ENCODE results near the gene RPN2.

RPN2 gene

DNA sequence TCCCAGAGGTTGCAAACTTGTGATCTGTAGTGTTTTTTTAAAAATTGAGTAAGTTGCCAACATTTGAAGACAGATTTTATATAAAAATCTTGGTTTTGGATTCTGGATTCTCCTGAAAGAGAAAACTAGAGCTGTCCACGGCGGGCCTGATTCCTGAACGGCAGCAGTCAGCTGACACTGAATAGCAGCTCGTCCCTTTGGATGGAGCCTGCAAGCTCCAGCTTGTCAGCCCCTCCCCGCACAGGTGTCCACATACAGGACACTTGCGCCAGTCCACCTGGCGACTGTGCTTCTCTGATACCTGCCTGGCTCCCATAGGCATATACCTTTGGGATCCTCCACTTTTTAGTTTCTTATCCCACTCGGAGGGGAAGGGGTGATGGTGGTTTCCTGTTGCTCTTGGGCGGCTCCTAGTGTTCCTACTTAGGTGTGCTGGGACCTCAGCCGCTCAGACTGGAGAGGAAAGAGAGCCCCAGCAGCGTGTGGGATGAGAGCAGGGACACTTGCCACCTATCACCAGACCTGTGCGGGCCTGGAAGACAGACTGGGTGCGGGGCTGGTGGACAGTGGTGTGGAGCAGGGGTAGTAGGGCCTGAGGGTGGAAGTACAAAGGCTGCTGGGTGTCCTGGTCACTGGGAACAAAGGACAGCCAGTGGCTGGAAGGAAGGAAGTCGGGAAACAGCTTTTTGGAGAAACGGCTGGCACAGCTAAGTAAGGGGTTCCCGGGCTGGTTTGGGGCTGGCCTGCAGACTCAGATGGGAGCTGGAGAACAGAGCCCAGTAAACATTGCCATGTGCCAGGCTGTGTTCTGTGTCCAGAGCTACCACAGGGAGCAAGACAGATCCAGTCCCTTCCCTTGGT, 64.2 kb downstream of the RPN2 start:
- DNase-seq (ENCODE audit: low spot score) = no peak

DNA sequence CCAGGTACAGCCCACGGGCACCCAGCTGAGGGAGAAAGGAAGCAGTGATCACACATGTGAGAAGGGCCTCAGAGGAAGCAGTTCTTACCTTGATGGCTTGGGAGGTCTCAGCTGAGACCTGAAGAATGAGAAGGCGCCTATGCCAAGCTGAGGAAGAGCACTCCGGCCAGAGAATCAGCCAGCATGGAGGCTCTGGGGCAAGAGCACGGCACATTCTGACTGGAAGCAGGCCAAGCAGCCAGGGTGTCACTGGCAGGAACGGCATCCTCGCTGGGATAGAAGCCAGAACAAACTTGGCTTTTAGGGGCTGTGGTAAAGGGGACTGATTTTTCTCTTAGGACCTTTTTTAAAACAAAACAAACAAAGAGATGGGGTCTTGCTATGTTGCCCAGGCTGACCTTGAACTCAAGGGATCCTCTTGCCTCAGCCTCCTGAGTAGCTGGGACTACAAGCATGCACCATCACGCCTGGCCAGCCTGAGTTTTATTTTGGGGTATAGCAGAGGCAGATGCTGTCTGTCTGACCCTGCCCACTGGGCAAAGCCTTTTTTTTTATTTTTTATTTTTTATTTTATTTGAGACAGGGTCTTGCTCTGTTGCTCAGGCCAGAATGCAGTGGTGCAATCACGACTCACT, 64.9 kb downstream of the RPN2 start:
- no peak for DNase-seq (ENCODE audit: low spot score)

DNA sequence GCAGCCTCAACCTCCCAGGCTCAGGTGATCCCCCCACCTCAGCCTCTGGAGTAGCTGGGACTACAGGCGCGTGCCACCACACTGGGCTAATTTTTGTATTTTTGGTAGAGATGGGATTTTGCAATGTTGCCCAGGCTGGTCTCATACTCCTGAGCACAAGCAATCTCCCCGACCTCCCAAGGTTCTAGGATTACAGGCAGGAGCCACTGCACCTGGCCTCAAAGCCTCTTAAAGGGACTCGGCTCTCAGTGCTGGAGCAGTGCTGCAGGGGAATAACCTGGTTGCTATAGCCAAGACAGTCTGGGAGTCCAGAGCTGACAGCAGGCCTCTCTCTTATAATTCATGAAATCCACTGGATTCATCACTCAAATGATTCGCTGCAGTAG, 65.4 kb downstream of the RPN2 start:
- DNase-seq (ENCODE audit: low spot score) = no peak

DNA sequence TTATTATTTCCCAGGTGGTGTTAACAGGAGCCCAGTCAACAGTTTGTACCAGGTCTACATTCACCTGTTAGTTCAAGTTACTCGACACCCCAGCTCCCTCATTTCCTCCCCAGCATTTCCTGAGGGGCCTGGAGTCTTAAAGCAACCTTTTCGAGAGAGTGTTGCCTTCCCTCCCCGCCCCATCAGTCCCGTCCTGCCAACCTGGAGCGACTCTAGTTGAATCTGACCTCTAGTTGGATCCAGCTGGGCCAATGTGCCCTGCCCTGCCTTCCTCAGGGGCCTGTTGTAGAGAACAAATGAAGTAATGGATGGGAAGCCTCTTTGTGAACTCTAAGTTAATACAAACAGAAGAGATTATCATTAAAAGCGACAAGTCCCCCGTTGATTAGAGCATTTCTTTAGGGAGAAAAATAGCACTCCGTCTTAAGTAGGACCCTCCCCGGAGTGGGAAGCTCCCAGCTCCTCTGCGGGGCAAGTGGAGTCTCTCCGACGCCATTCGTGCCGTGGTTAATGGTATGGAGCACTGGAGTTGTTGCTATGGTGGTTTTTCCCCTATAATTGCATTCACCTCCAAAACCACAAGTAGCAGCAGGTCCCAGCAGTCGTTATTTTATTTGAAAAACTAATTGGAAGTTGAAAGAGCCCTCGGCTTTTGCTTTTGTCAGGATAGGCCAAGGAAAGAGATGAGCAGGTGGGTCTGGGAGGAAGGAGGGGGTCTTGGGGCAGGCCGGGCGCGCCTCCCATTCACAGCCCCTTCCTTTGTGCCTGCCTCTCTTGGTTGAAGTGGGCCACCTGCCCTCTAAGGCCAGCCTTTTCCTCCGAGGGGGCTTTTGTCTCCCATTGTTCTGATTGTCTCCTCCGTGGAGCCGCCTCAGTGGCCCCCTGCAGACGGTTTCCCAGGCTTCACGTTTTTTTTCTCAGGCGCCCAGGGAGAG, 66.4 kb downstream of the RPN2 start:
- DNase-seq (ENCODE audit: low spot score) = no peak

DNA sequence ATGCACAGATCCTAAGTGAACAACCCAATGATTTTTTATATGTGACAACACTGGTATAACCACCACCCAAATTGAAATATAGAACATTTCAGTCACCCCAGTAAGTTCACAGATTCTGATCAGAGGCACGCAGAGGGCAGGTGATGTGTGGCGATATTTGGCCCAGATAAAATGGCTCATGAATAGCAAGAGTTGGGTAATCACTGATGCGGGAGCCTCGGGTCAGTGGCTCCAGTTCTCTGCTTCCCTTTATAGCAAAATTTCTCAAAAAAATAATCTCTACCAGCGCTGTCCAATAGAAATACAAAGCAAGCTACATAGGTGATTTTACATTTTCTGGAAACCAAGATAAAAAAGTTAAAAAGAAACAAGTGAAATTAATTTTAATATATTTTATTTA, 67.6 kb downstream of the RPN2 start:
- DNase-seq (ENCODE audit: low spot score) = no peak

DNA sequence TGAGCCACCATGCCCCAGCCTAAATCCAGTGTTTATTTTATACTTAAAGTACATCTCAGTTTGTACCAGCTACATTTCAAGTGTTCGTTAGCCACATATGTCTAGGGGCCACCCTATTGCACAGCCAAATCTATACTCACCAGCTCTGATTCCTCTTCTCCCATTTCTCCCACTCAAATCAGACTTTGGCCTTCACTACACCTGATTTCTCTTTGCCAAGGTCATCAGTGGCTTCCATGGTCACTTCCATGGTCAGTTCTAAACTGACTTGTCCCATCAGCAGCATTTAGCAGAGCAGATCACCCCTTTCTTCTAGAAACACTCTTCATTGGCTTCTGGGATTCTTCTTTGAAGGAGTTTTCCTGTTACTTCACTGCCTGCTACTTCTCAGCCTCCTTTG, 68.4 kb downstream of the RPN2 start:
- no peak for DNase-seq (ENCODE audit: low spot score)

DNA sequence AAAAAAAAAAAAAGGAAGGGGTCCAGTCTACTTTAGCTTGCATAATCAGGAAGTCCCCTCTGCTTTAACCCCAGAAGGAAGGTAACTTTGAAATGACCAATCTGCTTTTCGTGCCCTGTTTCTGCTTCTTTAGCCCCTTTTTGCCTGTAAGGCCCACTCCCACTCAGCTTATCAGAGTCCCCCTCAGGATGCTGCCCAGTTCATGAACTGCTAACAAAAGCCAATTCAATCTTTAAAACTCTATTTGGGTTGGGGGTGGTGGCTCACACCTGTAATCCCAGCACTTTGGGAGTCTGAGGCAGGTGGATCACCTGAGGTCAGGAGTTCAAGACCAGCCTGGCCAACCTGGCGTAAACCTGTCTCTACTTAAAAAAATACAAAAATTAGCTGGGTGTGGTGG, 70.2 kb downstream of the RPN2 start:
- DNase-seq (ENCODE audit: low spot score) = no peak

DNA sequence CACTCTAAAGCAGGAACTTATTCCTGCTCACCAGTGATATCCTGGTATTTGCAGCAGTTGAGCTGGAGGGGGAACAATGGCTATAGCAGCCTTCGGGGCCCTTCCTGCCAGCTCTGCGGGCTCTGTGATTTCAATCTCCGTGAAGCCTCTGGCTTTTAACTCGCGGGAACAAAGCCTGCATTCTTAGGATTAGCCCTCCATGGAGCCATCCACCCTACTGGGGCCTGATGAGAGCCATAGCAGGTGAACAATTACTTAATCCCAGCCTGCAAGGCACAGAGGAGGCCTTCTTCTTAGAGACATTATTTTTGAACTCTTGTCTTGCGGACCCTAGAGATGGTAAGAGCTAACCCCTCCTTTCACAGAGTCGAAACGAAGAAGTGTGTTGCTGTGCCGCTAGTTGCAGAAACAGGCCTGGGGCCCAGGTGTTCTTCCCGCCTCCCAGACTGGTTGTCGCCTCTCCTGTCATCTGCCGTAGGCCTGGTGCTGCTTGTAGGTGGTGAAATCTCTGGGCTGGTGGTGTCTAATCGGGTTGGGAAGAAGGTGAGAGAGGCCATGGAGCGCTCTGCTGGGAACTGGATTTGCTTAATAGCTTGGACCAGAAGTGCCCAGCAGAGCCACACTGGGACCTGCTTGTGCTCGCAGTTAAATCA, 72.8 kb downstream of the RPN2 start:
- DNase-seq (ENCODE audit: low spot score) = no peak

DNA sequence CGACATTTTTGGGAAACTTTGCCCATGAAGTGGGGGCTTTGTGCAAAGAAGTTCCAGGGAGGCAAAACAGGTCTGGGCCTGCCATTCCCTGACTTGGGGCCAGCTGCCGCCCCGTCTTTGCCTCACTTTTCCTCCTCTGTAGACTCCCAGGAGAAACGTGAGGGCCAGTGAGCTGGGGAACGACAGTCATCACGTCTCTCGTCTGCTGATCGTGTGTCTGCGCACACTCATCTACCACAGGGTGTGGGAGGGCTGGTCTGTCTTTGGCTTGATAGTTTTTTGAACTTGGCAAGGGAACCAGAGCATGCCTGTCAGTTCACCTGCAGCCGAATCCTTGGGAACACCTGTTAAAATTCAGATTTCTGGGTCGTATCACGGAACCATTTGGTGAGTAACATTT, 74.0 kb downstream of the RPN2 start:
- no peak for DNase-seq (ENCODE audit: low spot score)

DNA sequence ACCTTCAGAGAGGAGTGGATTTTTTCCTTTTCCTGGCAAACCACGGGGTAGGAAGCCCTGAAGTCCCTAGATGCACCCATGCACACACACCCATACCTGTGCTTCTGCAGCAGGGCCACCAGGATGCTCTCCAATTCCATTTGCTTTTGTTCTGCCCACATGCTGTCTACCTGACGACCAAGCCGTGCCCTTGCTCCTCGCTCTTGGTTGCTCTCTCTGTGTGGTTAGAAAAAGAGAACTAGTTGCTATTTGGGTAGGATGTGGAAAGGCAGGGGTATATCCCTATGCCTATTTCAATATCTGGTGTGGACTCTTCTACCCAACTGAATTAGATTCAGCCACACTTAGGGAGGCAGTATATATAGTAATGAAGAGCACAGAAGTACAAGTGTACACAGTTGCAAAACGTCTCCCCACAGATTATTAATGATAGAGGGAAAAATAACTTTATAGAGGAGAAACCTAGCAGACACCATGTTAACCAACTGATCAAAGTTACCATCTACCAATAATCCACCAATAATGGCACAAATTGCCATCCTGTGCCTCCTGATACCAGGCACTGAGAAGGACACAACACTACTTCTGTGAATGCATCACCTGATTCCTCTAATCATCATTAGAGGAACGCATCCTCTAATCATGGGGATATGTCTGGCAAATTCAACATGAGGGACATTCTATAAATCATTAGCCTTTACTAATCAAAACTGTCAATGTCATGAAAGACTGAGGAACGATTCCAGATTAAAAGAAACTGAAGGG, 75.2 kb downstream of the RPN2 start:
- DNase-seq (ENCODE audit: low spot score) = no peak

DNA sequence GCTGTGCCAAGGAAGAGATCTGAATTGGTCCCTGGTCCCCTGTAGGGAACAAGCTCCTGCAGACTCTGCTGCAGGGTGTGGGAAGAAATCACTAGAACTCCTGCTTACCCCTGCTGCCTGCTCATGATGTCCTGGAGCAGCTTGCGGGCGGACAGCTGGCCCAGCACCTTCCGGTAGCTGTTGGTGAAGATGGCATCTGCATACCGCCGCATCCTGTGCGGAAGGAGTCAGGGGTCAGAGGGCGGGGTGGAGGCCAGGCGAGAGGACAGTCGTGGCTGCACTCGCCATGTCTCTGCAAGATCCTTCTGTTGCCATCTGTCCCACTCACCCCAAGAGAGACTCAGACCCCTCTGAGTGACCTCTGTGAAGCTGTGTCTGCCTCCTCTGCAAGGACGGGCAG, 77.2 kb downstream of the RPN2 start:
- no peak for DNase-seq (ENCODE audit: low spot score)

DNA sequence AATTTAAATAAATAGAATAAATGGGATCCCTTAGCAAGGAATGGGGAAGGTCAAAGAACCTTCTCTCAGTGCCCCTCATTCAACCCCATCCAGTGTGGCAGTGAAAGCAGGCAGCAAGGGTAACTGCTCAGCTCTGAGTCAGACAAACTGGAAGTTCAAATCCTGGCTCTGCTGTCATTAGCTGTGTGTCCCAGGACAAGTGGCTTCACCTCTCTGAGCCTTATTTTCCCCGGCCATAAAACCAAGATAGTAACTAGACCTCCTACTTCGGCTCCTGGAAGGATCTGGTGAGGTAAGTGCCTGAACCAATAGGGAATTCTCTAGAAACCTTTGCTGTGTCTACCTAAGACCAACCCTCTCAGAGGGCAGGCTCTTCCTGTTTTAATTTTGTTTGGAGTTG, 78.4 kb downstream of the RPN2 start:
- no peak for DNase-seq (ENCODE audit: low spot score)

DNA sequence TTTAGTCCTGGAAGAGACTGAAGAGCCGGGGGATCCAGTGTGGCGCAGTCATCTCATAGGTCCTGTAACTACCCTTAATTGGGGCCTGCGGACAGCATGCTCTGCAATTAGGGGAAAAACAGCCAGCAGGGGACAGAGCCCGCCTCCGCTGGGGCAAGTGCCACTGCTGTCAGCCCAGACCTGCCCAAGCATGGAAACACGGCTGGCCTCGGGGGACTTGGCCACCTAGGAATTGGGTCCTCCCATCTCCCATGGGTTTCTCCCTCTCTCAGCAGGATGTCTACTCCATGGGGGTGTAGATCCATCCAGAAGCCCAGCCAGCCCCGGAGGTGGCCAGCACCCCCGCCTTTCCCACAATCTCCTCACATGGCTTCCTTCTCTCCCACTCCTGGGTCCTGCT, 78.9 kb downstream of the RPN2 start:
- no peak for DNase-seq (ENCODE audit: low spot score)

DNA sequence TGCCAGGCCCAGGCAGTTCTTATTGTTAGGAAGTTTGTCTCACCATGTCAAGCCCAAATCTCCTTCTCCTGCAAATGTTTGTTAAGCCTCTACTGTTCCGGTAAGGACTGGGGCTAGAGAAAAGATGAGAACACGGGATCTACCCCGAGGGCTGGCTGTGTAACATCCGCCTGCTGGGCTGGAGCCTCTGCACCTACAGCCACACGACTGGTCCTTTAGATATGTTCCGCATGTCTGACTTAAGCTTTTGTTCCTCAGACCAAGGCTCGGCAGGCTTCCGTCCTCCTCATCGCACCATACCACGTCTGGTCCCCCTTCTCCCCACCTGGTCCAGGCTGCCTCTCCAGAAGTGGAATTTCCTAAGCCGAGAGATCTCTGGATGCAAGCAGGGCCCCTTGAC, 79.9 kb downstream of the RPN2 start:
- DNase-seq (ENCODE audit: low spot score) = no peak

DNA sequence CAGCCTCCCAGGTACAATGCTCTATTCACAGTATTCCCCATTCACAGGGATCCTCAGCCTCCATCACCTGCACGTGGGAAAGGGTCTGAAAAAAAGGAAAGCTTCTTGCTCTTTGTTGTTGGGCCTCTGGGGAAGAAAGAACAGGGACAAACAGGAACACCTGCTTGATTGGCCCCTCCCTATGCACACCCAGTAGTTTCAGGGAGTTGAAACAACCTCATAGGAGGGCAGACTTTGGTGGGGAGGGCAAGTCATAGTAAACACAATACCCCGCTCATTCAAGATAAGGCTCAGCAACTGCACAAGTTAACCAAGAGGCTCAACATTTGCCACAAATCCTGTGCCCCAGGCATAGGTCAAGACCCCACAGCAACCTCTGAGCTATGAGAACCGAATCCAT, 80.7 kb downstream of the RPN2 start:
- DNase-seq (ENCODE audit: low spot score) = no peak

DNA sequence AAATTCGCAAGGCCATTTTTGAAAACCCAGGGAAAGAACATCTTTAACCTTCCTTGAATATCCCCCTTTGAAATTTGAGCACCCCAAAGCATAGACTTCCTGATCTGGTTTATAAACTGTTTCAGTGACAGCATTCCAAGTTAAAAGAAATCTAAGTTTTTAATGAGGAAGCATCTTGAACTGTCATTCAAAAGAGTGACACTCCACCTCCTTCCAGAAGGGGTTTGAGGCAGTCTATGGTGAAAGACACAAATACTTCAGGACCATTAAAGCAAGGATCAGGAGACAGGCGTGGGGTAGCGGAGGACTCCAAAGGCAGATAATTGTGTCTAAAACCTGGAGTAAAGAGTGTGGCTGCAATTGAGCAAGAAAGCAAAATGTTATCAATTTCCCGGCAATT, 81.8 kb downstream of the RPN2 start:
- DNase-seq (ENCODE audit: low spot score) = no peak

DNA sequence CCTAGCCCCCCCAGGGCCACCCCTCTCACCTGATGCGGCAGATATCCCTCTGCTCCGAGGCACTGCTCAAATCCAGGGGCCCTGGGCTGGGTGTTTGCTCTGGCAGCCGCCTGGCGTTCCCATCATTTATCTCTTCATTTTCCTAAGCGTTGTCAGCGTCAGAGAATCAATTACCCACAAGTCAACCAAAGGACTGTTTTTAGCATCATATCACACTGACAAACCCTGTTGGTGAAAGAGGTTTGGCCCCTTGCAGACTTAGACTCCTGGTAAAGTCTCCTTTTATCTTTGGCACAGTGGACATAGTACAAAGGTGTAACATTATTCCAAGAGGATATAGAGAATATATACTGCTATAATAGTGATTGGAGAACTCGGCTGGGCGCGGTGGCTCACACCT, 82.6 kb downstream of the RPN2 start, which contains the start of gene GHRH:
TSS of gene GHRH (minus strand) at position 101 of the 400 bp plus-strand sequence. CDS start 4,925 bp downstream, outside the sequence.
- no peak for DNase-seq (ENCODE audit: low spot score)

DNA sequence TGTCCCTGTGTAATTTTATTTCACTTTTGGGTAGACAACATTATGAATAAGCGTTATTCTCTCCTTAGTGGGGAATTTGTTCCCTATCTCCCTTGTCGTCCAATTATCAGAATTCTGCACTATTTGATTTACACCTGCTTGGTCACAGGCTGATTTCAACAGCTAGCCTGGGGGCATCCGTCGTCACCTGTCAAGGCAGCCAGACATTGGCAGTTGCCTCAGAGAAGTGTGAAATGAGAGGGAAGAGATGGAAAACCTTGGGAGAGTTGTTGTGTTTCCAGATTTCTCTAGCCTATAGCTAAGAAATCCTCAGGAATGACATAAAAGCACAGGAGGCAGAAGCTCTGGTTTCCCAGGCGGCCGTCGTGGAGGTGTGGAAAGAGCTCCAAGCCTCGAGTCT, 83.4 kb downstream of the RPN2 start:
- DNase-seq (ENCODE audit: low spot score) = no peak

DNA sequence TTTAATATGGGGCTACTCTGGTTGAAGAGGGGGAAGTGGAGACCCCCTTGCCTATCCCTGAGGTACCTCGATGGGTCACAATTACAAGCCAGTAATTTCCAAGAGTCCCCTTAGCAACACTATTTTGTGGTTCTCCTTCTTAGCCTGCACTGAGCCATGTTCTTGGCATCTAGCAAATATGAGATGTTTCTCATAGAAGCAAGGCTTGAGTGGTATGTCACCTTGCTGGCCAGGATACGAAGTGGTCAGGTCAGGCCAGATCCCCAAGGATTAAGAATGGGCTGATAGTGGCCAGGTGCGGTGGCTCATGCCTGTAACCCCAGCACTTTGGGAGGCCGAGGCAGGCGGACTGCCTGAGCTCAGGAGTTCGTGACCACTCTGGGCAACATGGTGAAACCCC, 84.6 kb downstream of the RPN2 start:
- DNase-seq (ENCODE audit: low spot score) = no peak

DNA sequence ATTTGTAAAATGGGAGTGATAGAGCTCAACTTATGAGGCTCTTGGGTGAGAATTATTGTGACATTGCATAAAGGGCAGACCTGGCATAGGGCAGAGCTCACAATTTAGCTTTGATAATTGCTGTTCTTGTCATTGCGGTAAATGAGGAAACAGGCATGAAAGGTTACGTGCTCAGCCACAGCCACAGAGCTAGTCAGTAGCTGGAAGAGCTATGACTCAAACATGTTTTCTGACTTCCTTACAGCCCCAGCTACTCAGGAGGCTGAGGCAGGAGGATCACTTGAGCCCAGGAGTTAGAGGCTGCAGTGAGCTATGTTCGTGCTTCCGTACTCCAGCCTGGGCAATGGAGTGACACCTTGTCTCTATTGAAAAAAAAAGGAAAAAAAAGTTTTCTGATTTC, 86.0 kb downstream of the RPN2 start:
- no peak for DNase-seq (ENCODE audit: low spot score)

DNA sequence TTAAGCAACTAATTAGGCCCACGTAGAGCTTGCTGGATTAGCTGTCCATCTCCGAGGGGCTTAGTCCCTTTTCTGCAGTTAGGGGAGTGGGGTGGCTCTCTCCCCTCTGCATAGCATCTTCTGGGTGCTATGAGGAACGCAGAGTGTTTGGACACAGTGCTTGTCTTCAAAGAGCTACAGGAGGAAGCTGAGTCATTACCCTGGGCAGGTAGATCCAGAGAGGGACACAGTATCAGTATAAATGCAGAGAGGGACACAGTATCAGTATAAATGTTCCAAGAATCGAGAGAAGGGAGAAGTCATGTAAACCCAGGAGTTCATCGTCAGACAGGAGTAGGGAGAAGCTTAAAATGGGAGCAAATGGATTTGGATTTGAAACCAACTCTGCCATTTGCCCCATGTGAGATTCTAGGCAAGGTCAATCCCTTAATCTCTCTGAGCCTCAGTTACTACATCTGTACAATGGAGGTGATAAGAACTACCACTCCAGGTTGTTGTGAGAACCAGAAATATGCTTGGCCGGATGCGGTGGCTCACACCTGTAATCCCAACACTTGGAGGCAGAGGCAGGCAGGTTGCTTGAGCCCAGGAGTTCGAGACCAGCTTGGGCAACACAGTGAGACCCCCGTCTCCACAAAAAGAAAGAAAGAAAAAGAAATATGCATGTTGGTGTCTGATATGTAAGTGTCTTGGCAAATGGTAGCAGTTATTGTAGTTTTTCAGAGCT, 88.0 kb downstream of the RPN2 start:
- DNase-seq (ENCODE audit: low spot score) = no peak
